GM12878 (cell line): ENCODE measurements around the gene LTB4R2. TPM values are rescaled to one million over a fixed set of nuclear protein-coding genes. Genes with fewer than 3 reads are reported as not detected.

Source experiments
- ATAC-seq: fragments of 200-7000 bp; cut with Tn5 transposase; 3 replicates; pipeline ENCODE4 v1.9.1; 2020; ENCODE audit warnings: mild to moderate bottlenecking, moderate library complexity
- BruUV-seq: library from RNA; stranded (reverse); fragments of 400-500 nt; replicated peaks from 2 replicates; lab custom pipeline; 2021; lab: Mats Ljungman, UMichigan
- CTCF ChIA-PET: fragments of 300-600 bp; sonication (Branson Sonifier 250); formaldehyde crosslinking; extraction: SDS; loops from one replicate; lab custom pipeline; 2021; ENCODE audit warnings: inconsistent platforms; lab: Yijun Ruan, JAX
- POLR2A ChIA-PET: fragments of 350-600 bp; formaldehyde crosslinking; extraction: SDS; loops from one replicate; lab custom pipeline; 2021; ENCODE audit warnings: inconsistent platforms; lab: Charles Lee
- RAD21 ChIA-PET: fragments of 300-600 bp; sonication (Branson Sonifier 250); formaldehyde crosslinking; loops from one replicate; lab custom pipeline; 2023; ENCODE audit warnings: antibody characterized with exemption; ENCODE audit not compliant: unreplicated experiment; lab: Charles Lee
- SMC1A ChIA-PET: fragments of 300-600 bp; sonication (Branson Sonifier 250); formaldehyde crosslinking; loops from one replicate; lab custom pipeline; 2023; ENCODE audit not compliant: unreplicated experiment, uncharacterized antibody; lab: Charles Lee
- DNase-seq: peaks from one replicate; pipeline ENCODE4 v3.0.0-alpha.2; 2011; ENCODE audit warnings: low read depth, low spot score
- FAIRE-seq: peaks from 3 replicates; lab custom pipeline; 2011; peaks lifted over from hg19 to GRCh38; lab: Jason Lieb, UNC
- H2AFZ ChIP-seq: 2 replicates; pipeline ENCODE4 v1.6.0; 2011; ENCODE audit warnings: low read depth, low read length, control low read depth; ENCODE audit not compliant: control insufficient read depth
- H3K27ac ChIP-seq: 2 replicates; pipeline ENCODE4 v1.5.1; 2011; ENCODE audit warnings: control low read depth; ENCODE audit not compliant: control insufficient read depth, insufficient read depth
- H3K27me3 ChIP-seq, 2 experiments: replicated peaks in 1 of 2; 2 replicates each; pipeline versions ENCODE4 v1.6.0 to v1.6.1; 2011; ENCODE audit warnings: low read length in 1 of 2; ENCODE audit not compliant: control insufficient read depth in 2 of 2, insufficient read depth in 2 of 2
- H3K36me3 ChIP-seq, 2 experiments: 2 replicates each; pipeline ENCODE4 v1.5.1; 2011; ENCODE audit warnings: low read length in 1 of 2; ENCODE audit not compliant: control insufficient read depth in 2 of 2, insufficient read depth in 2 of 2
- H3K4me1 ChIP-seq: 2 replicates; pipeline ENCODE4 v1.6.1; 2011; ENCODE audit warnings: mild to moderate bottlenecking, low read length, moderate library complexity, mixed read lengths; ENCODE audit not compliant: control insufficient read depth, insufficient read depth
- H3K4me2 ChIP-seq: 2 replicates; pipeline ENCODE4 v1.6.0; 2011; ENCODE audit warnings: control low read depth; ENCODE audit not compliant: control insufficient read depth, insufficient read depth
- H3K4me3 ChIP-seq: fragments of 200-600 bp; sonication (generic); 2 replicates; pipeline ENCODE4 v1.5.1; 2016
- H3K79me2 ChIP-seq: 2 replicates; pipeline ENCODE4 v1.6.0; 2011; ENCODE audit warnings: low read length; ENCODE audit not compliant: control insufficient read depth, insufficient read depth
- H3K9ac ChIP-seq: 2 replicates; pipeline ENCODE4 v1.8.0; 2011; ENCODE audit warnings: low read length, control low read depth, mixed read lengths; ENCODE audit not compliant: control insufficient read depth, insufficient read depth
- H3K9me3 ChIP-seq: replicated peaks from 3 replicates; pipeline ENCODE4 v1.5.1; 2011; ENCODE audit warnings: mild to moderate bottlenecking, low read length; ENCODE audit not compliant: control insufficient read depth, insufficient read depth
- H4K20me1 ChIP-seq: 2 replicates; pipeline ENCODE4 v1.6.0; 2011; ENCODE audit not compliant: control insufficient read depth, insufficient read depth
- ASH2L ChIP-seq: fragments of 300-600, 200-600 bp; sonication (generic); IDR thresholded peaks from 2 replicates; pipeline ENCODE4 v1.6.1; 2017; ENCODE audit warnings: low read depth, mild to moderate bottlenecking, borderline replicate concordance
- CREB1 ChIP-seq: IDR thresholded peaks from 2 replicates; pipeline ENCODE4 v1.6.1; 2012; ENCODE audit warnings: low read depth, mild to moderate bottlenecking, inconsistent platforms
- DPF2 ChIP-seq: fragments of 450-650 bp; IDR thresholded peaks from 2 replicates; pipeline ENCODE4 v1.6.1; 2017; ENCODE audit warnings: mild to moderate bottlenecking
- NFXL1 ChIP-seq: fragments of 450-650 bp; IDR thresholded peaks from 2 replicates; pipeline ENCODE4 v1.6.1; 2017; ENCODE audit warnings: antibody characterized with exemption, mild to moderate bottlenecking, borderline replicate concordance
- PML ChIP-seq: IDR thresholded peaks from 2 replicates; pipeline ENCODE4 v1.6.1; 2012; ENCODE audit warnings: low read length, inconsistent platforms
- RFX5 ChIP-seq: IDR thresholded peaks from 2 replicates; pipeline ENCODE4 v1.6.1; 2011; ENCODE audit warnings: low read depth, low read length, improper control_type of control experiment
- RUNX3 ChIP-seq: IDR thresholded peaks from 2 replicates; pipeline ENCODE4 v1.6.1; 2012; ENCODE audit warnings: low read length, inconsistent platforms
- SMAD5 ChIP-seq: IDR thresholded peaks from 2 replicates; pipeline ENCODE4 v1.6.1; 2016; ENCODE audit warnings: antibody characterized with exemption, low read depth
- TCF7 ChIP-seq: IDR thresholded peaks from 2 replicates; pipeline ENCODE4 v1.6.1; 2014; ENCODE audit warnings: antibody characterized with exemption, borderline replicate concordance
- ZNF207 ChIP-seq: fragments of 450-650 bp; IDR thresholded peaks from 2 replicates; pipeline ENCODE4 v1.6.1; 2014; ENCODE audit warnings: antibody characterized with exemption, mild to moderate bottlenecking, borderline replicate concordance
- ZNF622 ChIP-seq: fragments of 450-650 bp; IDR thresholded peaks from 2 replicates; pipeline ENCODE4 v1.6.1; 2017; ENCODE audit warnings: mild to moderate bottlenecking, inconsistent platforms
- WGBS: methylation state at CpG from one replicate; pipeline ENCODE4 v1.1.6; 2016; ENCODE audit warnings: low lambda C conversion rate; ENCODE audit not compliant: insufficient replicate concordance, insufficient coverage; ENCODE audit errors: missing lambda C conversion rate; 5-methylcytosine and 5-hydroxymethylcytosine counted together
- in situ Hi-C: fragments of 300-500 bp; cut with MboI; formaldehyde crosslinking; loops from 9 replicates; pipeline ENCODE4 v1.14.3; 2018; ENCODE audit warnings: mixed read lengths
- intact Hi-C: fragments of 100-400 bp; cut with micrococcal nuclease; formaldehyde crosslinking; loops from one replicate; pipeline ENCODE4 v1.14.2; 2022; ENCODE audit not compliant: unreplicated experiment
- polyA plus RNA-seq, 11 experiments: library from polyadenylated mRNA; depleted of rRNA in 4 of 11; unstranded in 6 of 11; stranded (reverse) in 5 of 11; fragments of >200 nt; fragmentation: Nextera tagmentation in 4 of 11; fragmentation: Illumina TruSeq in 1 of 11; extraction: Ambion mirVana in 4 of 11; extraction: Trizol in 1 of 11; gene quantifications; 1 replicate in 1 of 11; 2 replicates in 10 of 11; pipeline versions ENCODE4 v1.2.1 to v1.2.3, GENCODE V29; 2011 to 2016; ENCODE audit warnings: inconsistent platforms in 2 of 11, missing spikeins in 2 of 11, low read depth in 1 of 11
- total RNA-seq, 4 experiments: library from RNA; depleted of rRNA in 3 of 4; stranded (reverse); fragments of >200 nt in 3 of 4; fragmentation: Illumina TruSeq in 1 of 4; extraction: Trizol in 1 of 4; gene quantifications; 2 replicates each; pipeline versions ENCODE4 v1.2.1 to v1.2.3, GENCODE V29; 2013 to 2021
- TF ChIP-seq, protein P1 (sequence below): fragments of 450-650 bp; IDR thresholded peaks from 2 replicates; pipeline ENCODE4 v1.6.1; 2014; ENCODE audit warnings: mild to moderate bottlenecking
- TF ChIP-seq, protein P2 (sequence below): fragments of 450-650 bp; IDR thresholded peaks from 2 replicates; pipeline ENCODE4 v1.6.1; 2016; ENCODE audit warnings: mild to moderate bottlenecking
- TF ChIP-seq, protein P3 (sequence below): IDR thresholded peaks from 2 replicates; pipeline ENCODE4 v1.6.1; 2012; ENCODE audit warnings: low read depth, low read length, improper control_type of control experiment

Gene LTB4R2
- total and polyA plus RNA-seq, 10 of the 15 experiments (the other 5 are each of a cell fraction or from before 2014, with no cell fraction given), result 0.06 to 16.0 (median 2.6) TPM

DNA sequence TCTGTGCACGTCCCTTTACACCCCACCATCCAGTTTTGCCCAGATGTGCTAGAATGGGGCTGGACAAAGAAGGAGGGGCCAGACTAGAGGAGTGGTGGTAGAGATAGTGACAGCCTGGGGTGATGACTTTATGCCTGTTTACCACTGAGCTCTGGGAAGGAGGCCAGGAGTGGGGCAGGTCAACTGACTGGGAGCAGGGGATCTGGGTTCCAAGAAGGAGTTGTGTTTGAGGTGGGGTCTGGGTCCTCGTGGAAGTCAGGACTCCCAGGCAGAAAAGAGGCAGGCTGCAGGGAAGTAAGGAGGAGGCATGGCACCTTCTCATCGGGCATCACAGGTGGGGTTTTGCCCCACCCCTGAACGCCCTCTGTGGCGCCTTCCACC, 315 bp downstream of the LTB4R2 start:
- no peak overlapping the region for H3K27ac ChIP-seq

More for the DNA sequence above, 315 bp downstream of the LTB4R2 start:
- no peak for FAIRE-seq
- in situ Hi-C loops, result no loop called here
- Histone ChIP-seq H3K36me3 (peaks cover 6 to 12% of the 10 kb centered on the region in 2 experiments; a peak in 3 of 4 replicates), H3K4me3 (0 out of 2 replicates have a peak overlapping the region, but pooled peaks have one; percentile 47), H3K4me1 (peaks cover 37% of the 10 kb centered on the region), H3K27me3 (no peaks in the 10 kb centered on the region), H4K20me1 (no peaks in the 10 kb centered on the region), H3K79me2 (no peaks in the 10 kb centered on the region), H3K9me3 (no peaks in the 10 kb centered on the region), H3K4me2 (no peak overlapping the region), H2AFZ (no peak overlapping the region), H3K9ac (no peak overlapping the region)
- SMC1A ChIA-PET, result interaction anchor here (0.9 to 1.6 kb wide), 7 partner anchors 9 to 121 kb away, joined by 3 to 7 read pairs (median 3); partner anchors contain the start of gene TINF2
- POLR2A ChIA-PET, result interaction anchor here (0.6 to 1.0 kb wide), 3 partner anchors 16 to 121 kb away, joined by 3 read pairs; partner anchors contain the start of gene RIPK3
- intact Hi-C loops, result no loop called here
- CTCF ChIA-PET, result interaction anchor here (1.0 to 7.9 kb wide), 10 partner anchors 8 to 254 kb away, joined by 3 to 149 read pairs (median 4); partner anchors contain the start of genes ADCY4, DCAF11, DHRS1 and KHNYN
- BruUV-seq, result no TSS peak
- DNase-seq, result no peak
- no peak for ATAC-seq
- 25% methylated on average over 4 of the region's 5 CpGs for WGBS
- RAD21 ChIA-PET, result interaction anchor here (0.6 to 1.9 kb wide), 6 partner anchors 13 to 121 kb away, joined by 3 to 9 read pairs (median 4); partner anchors contain the start of gene TINF2
- TF ChIP-seq CREB1, result no peak
- TF ChIP-seq RUNX3, result no peak
- TF ChIP-seq ZNF207, result no peak
- no peak for TF ChIP-seq DPF2
- TF ChIP-seq NFXL1, result no peak
- TF ChIP-seq ZNF622, result no peak
- TF ChIP-seq, protein P1, sequence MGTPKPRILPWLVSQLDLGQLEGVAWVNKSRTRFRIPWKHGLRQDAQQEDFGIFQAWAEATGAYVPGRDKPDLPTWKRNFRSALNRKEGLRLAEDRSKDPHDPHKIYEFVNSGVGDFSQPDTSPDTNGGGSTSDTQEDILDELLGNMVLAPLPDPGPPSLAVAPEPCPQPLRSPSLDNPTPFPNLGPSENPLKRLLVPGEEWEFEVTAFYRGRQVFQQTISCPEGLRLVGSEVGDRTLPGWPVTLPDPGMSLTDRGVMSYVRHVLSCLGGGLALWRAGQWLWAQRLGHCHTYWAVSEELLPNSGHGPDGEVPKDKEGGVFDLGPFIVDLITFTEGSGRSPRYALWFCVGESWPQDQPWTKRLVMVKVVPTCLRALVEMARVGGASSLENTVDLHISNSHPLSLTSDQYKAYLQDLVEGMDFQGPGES, result no peak
- no peak for TF ChIP-seq PML
- no peak for TF ChIP-seq TCF7
- TF ChIP-seq, protein P2, sequence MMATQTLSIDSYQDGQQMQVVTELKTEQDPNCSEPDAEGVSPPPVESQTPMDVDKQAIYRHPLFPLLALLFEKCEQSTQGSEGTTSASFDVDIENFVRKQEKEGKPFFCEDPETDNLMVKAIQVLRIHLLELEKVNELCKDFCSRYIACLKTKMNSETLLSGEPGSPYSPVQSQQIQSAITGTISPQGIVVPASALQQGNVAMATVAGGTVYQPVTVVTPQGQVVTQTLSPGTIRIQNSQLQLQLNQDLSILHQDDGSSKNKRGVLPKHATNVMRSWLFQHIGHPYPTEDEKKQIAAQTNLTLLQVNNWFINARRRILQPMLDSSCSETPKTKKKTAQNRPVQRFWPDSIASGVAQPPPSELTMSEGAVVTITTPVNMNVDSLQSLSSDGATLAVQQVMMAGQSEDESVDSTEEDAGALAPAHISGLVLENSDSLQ, result no peak; the same call in 1 of the 2 replicates
- no peak for TF ChIP-seq ASH2L
- TF ChIP-seq, protein P3, sequence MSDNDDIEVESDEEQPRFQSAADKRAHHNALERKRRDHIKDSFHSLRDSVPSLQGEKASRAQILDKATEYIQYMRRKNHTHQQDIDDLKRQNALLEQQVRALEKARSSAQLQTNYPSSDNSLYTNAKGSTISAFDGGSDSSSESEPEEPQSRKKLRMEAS, result no peak
- no peak for TF ChIP-seq RFX5
- no peak for TF ChIP-seq SMAD5
